Ascending aorta (tissue), 2 donors: Measurements from ENCODE around the gene GSTP1. TPM values are rescaled to one million over a fixed set of nuclear protein-coding genes. Genes with fewer than 3 reads are reported as not detected.
"Not testable (repeated sequence)": the region's sequence is repeated elsewhere in the genome, so short reads cannot be mapped to it uniquely, and the experiment has no call there.

Experiments
- DNase-seq, 2 donors: peaks; one replicate each; pipeline ENCODE4 v3.0.0-alpha.2; 2019; ENCODE audit warnings: low spot score in 2 of 2
- H3K27ac ChIP-seq, 2 donors: fragments of 200-600 bp; sonication (generic); one replicate each; pipeline ENCODE4 v1.5.1; 2016 to 2017; ENCODE audit warnings: mild to moderate bottlenecking in 1 of 2
- H3K27me3 ChIP-seq: fragments of 200-600 bp; sonication (generic); one replicate; pipeline ENCODE4 v1.5.1; 2017
- H3K36me3 ChIP-seq, 2 donors: fragments of 200-600 bp; sonication (generic); one replicate each; pipeline ENCODE4 v1.5.1; 2016
- H3K4me1 ChIP-seq, 2 donors: fragments of 200-600 bp; sonication (generic); one replicate each; pipeline ENCODE4 v1.5.1; 2016 to 2017; ENCODE audit warnings: mild to moderate bottlenecking in 1 of 2
- H3K4me3 ChIP-seq, 2 donors: fragments of 200-600 bp; sonication (generic); one replicate each; pipeline ENCODE4 v1.5.1; 2016 to 2017; ENCODE audit warnings: mild to moderate bottlenecking in 1 of 2
- H3K9me3 ChIP-seq, 2 donors: fragments of 200-600 bp; sonication (generic); one replicate each; pipeline ENCODE4 v1.5.1; 2016
- intact Hi-C: fragments of 100-400 bp; cut with DNase I; formaldehyde crosslinking; loops from one replicate; pipeline ENCODE4 v1.15.1; 2023
- total RNA-seq: library from RNA; depleted of rRNA; stranded (reverse); fragments of >200 nt; gene quantifications from one replicate; pipeline ENCODE4 v1.1.0, GENCODE V29; 2016
- TF ChIP-seq, protein P1 (sequence below), 3 experiments: fragments of 200-600 bp in 2 of 3; fragments of 450-650 bp in 1 of 3; sonication (generic) in 2 of 3; IDR thresholded peaks; one replicate each; pipeline ENCODE4 v1.5.1; 2016 to 2019; ENCODE audit warnings: antibody characterized with exemption in 3 of 3, mild to moderate bottlenecking in 1 of 3, moderate library complexity in 1 of 3

GSTP1 gene
- total RNA-seq, 1 donor from 2014 or later, result 1,335 TPM

- no peaks in the 10 kb centered on the region for H3K27me3 ChIP-seq
- intact Hi-C loops, result no loop called here
- H3K9me3 ChIP-seq, result no peaks in the 10 kb centered on the region
- no peak overlapping the region for H3K4me3 ChIP-seq
- TF ChIP-seq, protein P1, sequence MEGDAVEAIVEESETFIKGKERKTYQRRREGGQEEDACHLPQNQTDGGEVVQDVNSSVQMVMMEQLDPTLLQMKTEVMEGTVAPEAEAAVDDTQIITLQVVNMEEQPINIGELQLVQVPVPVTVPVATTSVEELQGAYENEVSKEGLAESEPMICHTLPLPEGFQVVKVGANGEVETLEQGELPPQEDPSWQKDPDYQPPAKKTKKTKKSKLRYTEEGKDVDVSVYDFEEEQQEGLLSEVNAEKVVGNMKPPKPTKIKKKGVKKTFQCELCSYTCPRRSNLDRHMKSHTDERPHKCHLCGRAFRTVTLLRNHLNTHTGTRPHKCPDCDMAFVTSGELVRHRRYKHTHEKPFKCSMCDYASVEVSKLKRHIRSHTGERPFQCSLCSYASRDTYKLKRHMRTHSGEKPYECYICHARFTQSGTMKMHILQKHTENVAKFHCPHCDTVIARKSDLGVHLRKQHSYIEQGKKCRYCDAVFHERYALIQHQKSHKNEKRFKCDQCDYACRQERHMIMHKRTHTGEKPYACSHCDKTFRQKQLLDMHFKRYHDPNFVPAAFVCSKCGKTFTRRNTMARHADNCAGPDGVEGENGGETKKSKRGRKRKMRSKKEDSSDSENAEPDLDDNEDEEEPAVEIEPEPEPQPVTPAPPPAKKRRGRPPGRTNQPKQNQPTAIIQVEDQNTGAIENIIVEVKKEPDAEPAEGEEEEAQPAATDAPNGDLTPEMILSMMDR (IDR thresholded peaks at IDR 0.05), result no peak
- no peak overlapping the region for H3K27ac ChIP-seq
- no peaks in the 10 kb centered on the region for H3K36me3 ChIP-seq
- peaks cover 3 to 18% of the 10 kb centered on the region in 2 donors for H3K4me1 ChIP-seq
- DNase-seq, result no peak
Observed at GRCh38 chr11:67596753-67597300, 13.2 kb downstream of the GSTP1 start.

DNA sequence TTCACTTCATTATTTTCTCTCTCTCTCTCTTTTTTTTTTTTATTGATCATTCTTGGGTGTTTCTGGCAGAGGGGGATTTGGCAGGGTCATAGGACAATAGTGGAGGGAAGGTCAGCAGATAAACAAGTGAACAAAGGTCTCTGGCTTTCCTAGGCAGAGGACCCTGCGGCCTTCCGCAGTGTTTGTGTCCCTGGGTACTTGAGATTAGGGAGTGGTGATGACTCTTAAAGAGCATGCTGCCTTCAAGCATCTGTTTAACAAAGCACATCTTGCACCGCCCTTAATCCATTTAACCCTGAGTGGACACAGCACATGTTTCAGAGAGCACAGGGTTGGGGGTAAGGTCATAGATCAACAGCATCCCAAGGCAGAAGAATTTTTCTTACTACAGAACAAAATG, 13.8 kb downstream of the GSTP1 start:
- intact Hi-C loops, H3K36me3 ChIP-seq, H3K27ac ChIP-seq, DNase-seq, H3K27me3 ChIP-seq, H3K4me3 ChIP-seq, H3K9me3 ChIP-seq: not testable (repeated sequence)
- H3K4me1 ChIP-seq, result peaks cover 3 to 18% of the 10 kb centered on the region in 2 donors

GRCh38 chr11:67597963-67598362, 14.4 kb downstream of the GSTP1 start:
- H3K27ac ChIP-seq, H3K4me3 ChIP-seq, intact Hi-C loops, DNase-seq, H3K27me3 ChIP-seq, H3K36me3 ChIP-seq, H3K9me3 ChIP-seq: not testable (repeated sequence)
- peaks cover 3 to 16% of the 10 kb centered on the region in 2 donors for H3K4me1 ChIP-seq

GRCh38 chr11:67599149-67599548, 15.5 kb downstream of the GSTP1 start:
- DNase-seq, result no peak
- H3K4me3 ChIP-seq, result no peak overlapping the region
- H3K27ac ChIP-seq, result no peak overlapping the region
- no peaks in the 10 kb centered on the region for H3K27me3 ChIP-seq
- peaks cover 0 to 5% of the 10 kb centered on the region in 2 donors for H3K4me1 ChIP-seq
- intact Hi-C loops, result no loop called here
- no peaks in the 10 kb centered on the region for H3K36me3 ChIP-seq
- H3K9me3 ChIP-seq, result no peaks in the 10 kb centered on the region
- TF ChIP-seq, protein P1 (IDR thresholded peaks at IDR 0.05), result no peak

- no peaks in the 10 kb centered on the region for H3K4me1 ChIP-seq
- intact Hi-C loops, result no loop called here
- H3K9me3 ChIP-seq, result no peaks in the 10 kb centered on the region
- H3K27ac ChIP-seq, result no peak overlapping the region
- TF ChIP-seq, protein P1 (IDR thresholded peaks at IDR 0.05), result no peak
- H3K36me3 ChIP-seq, result no peaks in the 10 kb centered on the region
- DNase-seq, result no peak
- no peaks in the 10 kb centered on the region for H3K27me3 ChIP-seq
- H3K4me3 ChIP-seq, result no peak overlapping the region
Observed at GRCh38 chr11:67600324-67601029, 16.9 kb downstream of the GSTP1 start.

DNA sequence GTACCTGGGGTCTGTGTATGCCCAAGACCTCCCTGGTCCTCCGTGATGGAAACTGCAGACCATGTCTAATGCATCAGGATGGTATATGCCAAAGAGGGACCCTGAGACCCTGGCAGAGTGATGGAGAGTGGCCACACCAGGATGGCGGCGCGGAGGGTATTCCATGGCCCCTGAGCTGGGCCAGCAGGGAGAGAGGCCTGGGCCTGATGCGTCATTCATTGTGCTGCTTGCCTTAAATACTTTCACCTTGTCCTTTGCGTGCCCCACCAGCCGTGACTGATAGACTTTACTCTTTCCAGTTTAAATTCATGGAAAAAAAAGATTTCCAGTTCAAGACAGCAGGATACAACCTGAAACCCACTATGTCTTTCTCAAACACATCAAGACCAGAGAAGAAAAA, 17.5 kb downstream of the GSTP1 start:
- intact Hi-C loops, result no loop called here
- TF ChIP-seq, protein P1 (IDR thresholded peaks at IDR 0.05), result no peak
- Histone ChIP-seq H3K27ac (no peak overlapping the region), H3K9me3 (no peaks in the 10 kb centered on the region), H3K36me3 (no peaks in the 10 kb centered on the region), H3K4me1 (peaks cover 0 to 5% of the 10 kb centered on the region in 2 donors), H3K4me3 (no peak overlapping the region), H3K27me3 (no peaks in the 10 kb centered on the region)
- no peak for DNase-seq

- H3K27ac ChIP-seq, H3K36me3 ChIP-seq, DNase-seq, H3K9me3 ChIP-seq, intact Hi-C loops, H3K4me3 ChIP-seq, H3K27me3 ChIP-seq: not testable (repeated sequence)
- H3K4me1 ChIP-seq, result peaks cover 7 to 22% of the 10 kb centered on the region in 2 donors
Observed at GRCh38 chr11:67604119-67604518, 20.5 kb downstream of the GSTP1 start.
